GM23338 (cell line): ENCODE results near the gene DIP2C. TPM values are rescaled to one million over a fixed set of nuclear protein-coding genes. Genes with fewer than 3 reads are reported as not detected.

Source experiments
- ATAC-seq: fragments of 200-7000 bp; cut with Tn5 transposase; 3 replicates; pipeline ENCODE4 v1.9.1; 2020
- DNase-seq: peaks from one replicate; pipeline ENCODE4 v3.0.0-alpha.2; 2015; ENCODE audit warnings: low spot score
- H2AFZ ChIP-seq: fragments of 200-600 bp; sonication (generic); 2 replicates; pipeline ENCODE4 v1.8.0; 2016; ENCODE audit warnings: antibody characterized with exemption, mild to moderate bottlenecking, moderate library complexity
- H3F3A ChIP-seq: fragments of 200-600 bp; sonication (generic); replicated peaks from 2 replicates; pipeline ENCODE4 v1.8.0; 2017; ENCODE audit warnings: antibody characterized with exemption, mixed run types, low read depth
- H3K27ac ChIP-seq: fragments of 200-600 bp; sonication (generic); 2 replicates; pipeline ENCODE4 v1.6.1; 2016; ENCODE audit warnings: low read depth
- H3K27me3 ChIP-seq: fragments of 200-600 bp; sonication (generic); 2 replicates; pipeline ENCODE4 v1.8.0; 2016; ENCODE audit warnings: mild to moderate bottlenecking, mixed run types, moderate library complexity; ENCODE audit not compliant: insufficient read depth
- H3K36me3 ChIP-seq: fragments of 200-600 bp; sonication (generic); 2 replicates; pipeline ENCODE4 v1.8.0; 2016; ENCODE audit warnings: mild to moderate bottlenecking; ENCODE audit not compliant: insufficient read depth
- H3K4me1 ChIP-seq: fragments of 200-600 bp; sonication (generic); 2 replicates; pipeline ENCODE4 v1.8.0; 2016; ENCODE audit warnings: mild to moderate bottlenecking, moderate library complexity; ENCODE audit not compliant: insufficient read depth
- H3K4me2 ChIP-seq: fragments of 200-600 bp; sonication (generic); 2 replicates; pipeline ENCODE4 v1.7.1; 2017; ENCODE audit warnings: mixed run types
- H3K4me3 ChIP-seq: fragments of 200-600 bp; sonication (generic); 2 replicates; pipeline ENCODE4 v1.6.1; 2016; ENCODE audit warnings: mixed run types
- H3K79me2 ChIP-seq: fragments of 200-600 bp; sonication (generic); replicated peaks from 2 replicates; pipeline ENCODE4 v1.8.0; 2017; ENCODE audit warnings: mild to moderate bottlenecking; ENCODE audit not compliant: insufficient read depth
- H3K9me2 ChIP-seq: fragments of 200-600 bp; sonication (generic); 2 replicates; pipeline ENCODE4 v1.8.0; 2017; ENCODE audit not compliant: insufficient read depth
- H4K20me1 ChIP-seq: fragments of 200-600 bp; sonication (generic); replicated peaks from 2 replicates; pipeline ENCODE4 v1.8.0; 2017; ENCODE audit warnings: mild to moderate bottlenecking; ENCODE audit not compliant: insufficient read depth
- H3K27ac Mint-ChIP-seq: 2 replicates; pipeline ENCODE4 v1.8.0; 2020; ENCODE audit warnings: inconsistent platforms, mild to moderate bottlenecking, moderate library complexity, mixed read lengths
- H3K27me3 Mint-ChIP-seq: 3 replicates; pipeline ENCODE4 v1.8.0; 2022; ENCODE audit warnings: low read depth, mild to moderate bottlenecking, moderate library complexity, mixed read lengths, inconsistent platforms; ENCODE audit not compliant: insufficient read depth, poor library complexity
- H3K36me3 Mint-ChIP-seq: 3 replicates; pipeline ENCODE4 v1.8.0; 2021; ENCODE audit warnings: low read depth, mild to moderate bottlenecking, inconsistent platforms, moderate library complexity, mixed read lengths
- H3K4me1 Mint-ChIP-seq: 3 replicates; pipeline ENCODE4 v1.8.0; 2020; ENCODE audit warnings: mild to moderate bottlenecking, inconsistent platforms, mixed read lengths
- H3K4me3 Mint-ChIP-seq: 3 replicates; pipeline ENCODE4 v1.8.0; 2021; ENCODE audit warnings: moderate library complexity, mild to moderate bottlenecking, inconsistent platforms, mixed read lengths
- H3K9me3 Mint-ChIP-seq: 3 replicates; pipeline ENCODE4 v1.8.0; 2020; ENCODE audit warnings: moderate library complexity, mild to moderate bottlenecking, inconsistent platforms, mixed read lengths
- CREB1 ChIP-seq: fragments of 250-450 bp; sonication (Bioruptor Pico); IDR thresholded peaks from 2 replicates; pipeline ENCODE4 v1.5.0; 2020; ENCODE audit warnings: low read depth, mild to moderate bottlenecking, moderate library complexity
- CTCF ChIP-seq, 2 experiments: fragments of 200-600 bp in 1 of 2; sonication (generic) in 1 of 2; conservative IDR thresholded peaks; 2 replicates each; pipeline versions ENCODE4 v1.5.1 to v1.6.1; 2016 to 2017; ENCODE audit warnings: antibody characterized with exemption in 2 of 2, low read depth in 2 of 2, mild to moderate bottlenecking in 2 of 2, moderate library complexity in 1 of 2
- ETS1 ChIP-seq: IDR thresholded peaks from 2 replicates; pipeline ENCODE4 v1.6.1; 2016; ENCODE audit warnings: antibody characterized with exemption
- EZH2 ChIP-seq: fragments of 200-600 bp; sonication (generic); IDR thresholded peaks from one replicate; pipeline ENCODE4 v1.8.0; 2017; ENCODE audit warnings: antibody characterized with exemption, mild to moderate bottlenecking, low read depth; ENCODE audit not compliant: unreplicated experiment
- STAT1 ChIP-seq: IDR thresholded peaks from one replicate; pipeline ENCODE4 v1.6.1; 2016; ENCODE audit warnings: antibody characterized with exemption; ENCODE audit not compliant: unreplicated experiment
- ZNF114 ChIP-seq: fragments of 250-450 bp; sonication (Bioruptor Pico); IDR thresholded peaks from 2 replicates; pipeline ENCODE4 v1.5.0; 2020; ENCODE audit warnings: mild to moderate bottlenecking, moderate library complexity
- polyA plus RNA-seq: library from polyadenylated mRNA; unstranded; fragments of >200 nt; fragmentation: Nextera tagmentation; extraction: Ambion mirVana; gene quantifications from 2 replicates; pipeline ENCODE4 v1.2.1, GENCODE V29; 2016
- total RNA-seq: library from RNA; depleted of rRNA; stranded (reverse); fragments of >200 nt; shearing (Covaris generic); gene quantifications from 2 replicates; pipeline ENCODE4 v1.2.3, GENCODE V29; 2014
- TF ChIP-seq, protein P1 (sequence below): fragments of 250-450 bp; sonication (Bioruptor Pico); IDR thresholded peaks from 2 replicates; pipeline ENCODE4 v1.5.0; 2020; ENCODE audit warnings: mild to moderate bottlenecking, moderate library complexity

DIP2C gene
- total and polyA plus RNA-seq, 2 experiments from 2014 or later, result 5.1 to 7.7 TPM

DNA sequence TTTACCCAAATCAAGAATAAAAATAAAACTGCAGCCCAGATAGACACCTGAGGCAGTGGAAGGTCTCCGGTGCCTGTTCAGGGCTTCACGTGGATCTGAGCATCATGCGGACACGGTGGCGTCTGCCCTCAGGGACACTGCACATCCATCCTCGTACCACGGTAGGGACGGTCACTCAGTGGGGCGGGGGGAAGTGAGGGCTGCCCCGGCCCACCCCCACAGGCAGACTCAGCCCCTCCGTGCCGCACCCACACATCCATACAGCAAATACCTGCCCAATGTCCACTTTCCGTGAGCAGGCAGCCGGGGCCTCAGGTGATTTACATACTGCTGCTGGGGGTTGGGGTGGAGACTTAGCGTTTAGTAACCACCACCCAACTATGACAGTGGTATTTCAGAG lies 207.8 kb downstream of the DIP2C start (continued):
- TF ChIP-seq, protein P1, sequence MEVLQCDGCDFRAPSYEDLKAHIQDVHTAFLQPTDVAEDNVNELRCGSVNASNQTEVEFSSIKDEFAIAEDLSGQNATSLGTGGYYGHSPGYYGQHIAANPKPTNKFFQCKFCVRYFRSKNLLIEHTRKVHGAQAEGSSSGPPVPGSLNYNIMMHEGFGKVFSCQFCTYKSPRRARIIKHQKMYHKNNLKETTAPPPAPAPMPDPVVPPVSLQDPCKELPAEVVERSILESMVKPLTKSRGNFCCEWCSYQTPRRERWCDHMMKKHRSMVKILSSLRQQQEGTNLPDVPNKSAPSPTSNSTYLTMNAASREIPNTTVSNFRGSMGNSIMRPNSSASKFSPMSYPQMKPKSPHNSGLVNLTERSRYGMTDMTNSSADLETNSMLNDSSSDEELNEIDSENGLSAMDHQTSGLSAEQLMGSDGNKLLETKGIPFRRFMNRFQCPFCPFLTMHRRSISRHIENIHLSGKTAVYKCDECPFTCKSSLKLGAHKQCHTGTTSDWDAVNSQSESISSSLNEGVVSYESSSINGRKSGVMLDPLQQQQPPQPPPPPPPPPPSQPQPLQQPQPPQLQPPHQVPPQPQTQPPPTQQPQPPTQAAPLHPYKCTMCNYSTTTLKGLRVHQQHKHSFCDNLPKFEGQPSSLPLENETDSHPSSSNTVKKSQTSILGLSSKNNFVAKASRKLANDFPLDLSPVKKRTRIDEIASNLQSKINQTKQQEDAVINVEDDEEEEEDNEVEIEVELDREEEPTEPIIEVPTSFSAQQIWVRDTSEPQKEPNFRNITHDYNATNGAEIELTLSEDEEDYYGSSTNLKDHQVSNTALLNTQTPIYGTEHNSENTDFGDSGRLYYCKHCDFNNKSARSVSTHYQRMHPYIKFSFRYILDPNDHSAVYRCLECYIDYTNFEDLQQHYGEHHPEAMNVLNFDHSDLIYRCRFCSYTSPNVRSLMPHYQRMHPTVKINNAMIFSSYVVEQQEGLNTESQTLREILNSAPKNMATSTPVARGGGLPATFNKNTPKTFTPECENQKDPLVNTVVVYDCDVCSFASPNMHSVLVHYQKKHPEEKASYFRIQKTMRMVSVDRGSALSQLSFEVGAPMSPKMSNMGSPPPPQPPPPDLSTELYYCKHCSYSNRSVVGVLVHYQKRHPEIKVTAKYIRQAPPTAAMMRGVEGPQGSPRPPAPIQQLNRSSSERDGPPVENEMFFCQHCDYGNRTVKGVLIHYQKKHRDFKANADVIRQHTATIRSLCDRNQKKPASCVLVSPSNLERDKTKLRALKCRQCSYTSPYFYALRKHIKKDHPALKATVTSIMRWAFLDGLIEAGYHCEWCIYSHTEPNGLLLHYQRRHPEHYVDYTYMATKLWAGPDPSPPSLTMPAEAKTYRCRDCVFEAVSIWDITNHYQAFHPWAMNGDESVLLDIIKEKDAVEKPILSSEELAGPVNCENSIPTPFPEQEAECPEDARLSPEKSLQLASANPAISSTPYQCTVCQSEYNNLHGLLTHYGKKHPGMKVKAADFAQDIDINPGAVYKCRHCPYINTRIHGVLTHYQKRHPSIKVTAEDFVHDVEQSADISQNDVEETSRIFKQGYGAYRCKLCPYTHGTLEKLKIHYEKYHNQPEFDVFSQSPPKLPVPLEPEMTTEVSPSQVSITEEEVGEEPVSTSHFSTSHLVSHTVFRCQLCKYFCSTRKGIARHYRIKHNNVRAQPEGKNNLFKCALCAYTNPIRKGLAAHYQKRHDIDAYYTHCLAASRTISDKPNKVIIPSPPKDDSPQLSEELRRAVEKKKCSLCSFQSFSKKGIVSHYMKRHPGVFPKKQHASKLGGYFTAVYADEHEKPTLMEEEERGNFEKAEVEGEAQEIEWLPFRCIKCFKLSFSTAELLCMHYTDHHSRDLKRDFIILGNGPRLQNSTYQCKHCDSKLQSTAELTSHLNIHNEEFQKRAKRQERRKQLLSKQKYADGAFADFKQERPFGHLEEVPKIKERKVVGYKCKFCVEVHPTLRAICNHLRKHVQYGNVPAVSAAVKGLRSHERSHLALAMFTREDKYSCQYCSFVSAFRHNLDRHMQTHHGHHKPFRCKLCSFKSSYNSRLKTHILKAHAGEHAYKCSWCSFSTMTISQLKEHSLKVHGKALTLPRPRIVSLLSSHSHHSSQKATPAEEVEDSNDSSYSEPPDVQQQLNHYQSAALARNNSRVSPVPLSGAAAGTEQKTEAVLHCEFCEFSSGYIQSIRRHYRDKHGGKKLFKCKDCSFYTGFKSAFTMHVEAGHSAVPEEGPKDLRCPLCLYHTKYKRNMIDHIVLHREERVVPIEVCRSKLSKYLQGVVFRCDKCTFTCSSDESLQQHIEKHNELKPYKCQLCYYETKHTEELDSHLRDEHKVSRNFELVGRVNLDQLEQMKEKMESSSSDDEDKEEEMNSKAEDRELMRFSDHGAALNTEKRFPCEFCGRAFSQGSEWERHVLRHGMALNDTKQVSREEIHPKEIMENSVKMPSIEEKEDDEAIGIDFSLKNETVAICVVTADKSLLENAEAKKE (CRISPR knock-in tag), result no peak
- TF ChIP-seq CREB1 (CRISPR knock-in tag) (no peak), EZH2 (no peak), ZNF114 (no peak), CTCF (conservative IDR thresholded peaks at IDR 0.05; ENCODE audit: low read depth in 2 of 2) (no peak)

DNA sequence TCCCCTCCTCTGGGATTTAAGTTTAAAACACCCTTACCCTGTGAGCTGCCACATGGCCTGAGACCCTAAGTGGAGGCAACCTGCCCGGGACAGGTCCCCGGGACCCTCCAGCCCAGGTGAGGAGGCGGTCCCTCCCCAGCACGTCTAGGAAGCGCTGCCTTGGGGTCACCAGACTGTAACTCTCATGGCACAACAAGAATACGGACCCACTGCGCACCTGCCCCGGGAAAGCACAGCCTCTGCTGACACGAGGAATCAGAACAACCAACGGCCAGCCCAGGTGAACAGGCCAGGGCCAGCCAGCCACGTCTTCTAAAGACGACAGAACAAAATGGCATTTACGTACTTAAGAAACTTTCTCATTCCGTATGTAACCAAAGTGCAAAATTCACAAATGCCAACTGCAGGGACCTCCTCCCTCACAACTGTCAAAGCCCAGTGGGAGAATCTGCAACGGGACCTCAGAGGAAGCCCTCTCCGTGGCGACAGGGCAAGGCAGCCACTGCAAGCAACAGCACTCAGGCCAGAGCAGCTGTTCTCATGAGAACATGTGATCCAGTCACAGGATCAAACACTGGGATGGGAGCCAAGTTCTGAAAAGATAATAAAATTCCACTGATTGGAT lies 208.4 kb downstream of the DIP2C start:
- Histone ChIP-seq H3K79me2 (no peaks in the 10 kb centered on the region), H3K9me2 (no peaks in the 10 kb centered on the region), H3K4me1 (no peaks in the 10 kb centered on the region), H3F3A (no peaks in the 10 kb centered on the region), H4K20me1 (no peaks in the 10 kb centered on the region; the same call in 1 of the 2 replicates), H3K4me2 (no peak overlapping the region), H3K27ac (no peak overlapping the region), H3K27me3 (no peaks in the 10 kb centered on the region), H3K36me3 (no peaks in the 10 kb centered on the region), H3K4me3 (no peak overlapping the region), H2AFZ (no peak overlapping the region)
- peaks cover 19% of the 10 kb centered on the region for H3K36me3 Mint-ChIP-seq
- DNase-seq (no peak), ATAC-seq (no peak)
- peaks cover 23% of the 10 kb centered on the region for H3K9me3 Mint-ChIP-seq
- H3K27me3 Mint-ChIP-seq, result peaks cover 13% of the 10 kb centered on the region
- TF ChIP-seq STAT1 (no peak), CTCF (conservative IDR thresholded peaks at IDR 0.05; ENCODE audit: low read depth in 2 of 2) (no peak), ETS1 (no peak), ZNF114 (no peak)
- no peak overlapping the region for H3K27ac Mint-ChIP-seq
- H3K4me3 Mint-ChIP-seq, result no peak overlapping the region
- H3K4me1 Mint-ChIP-seq, result peaks cover 21% of the 10 kb centered on the region
